Activated naive CD8-positive, alpha-beta T cell (primary cell): ENCODE measurements around the gene PARP9.
"Not testable (repeated sequence)": the region's sequence is repeated elsewhere in the genome, so short reads cannot be mapped to it uniquely, and the experiment has no call there.

ENCODE experiments used
- H3K27ac Mint-ChIP-seq: one replicate; pipeline ENCODE4 v1.8.0; 2021; ENCODE audit warnings: mixed read lengths
- H3K27me3 Mint-ChIP-seq: one replicate; pipeline ENCODE4 v1.8.0; 2021; ENCODE audit warnings: mixed read lengths
- H3K36me3 Mint-ChIP-seq: one replicate; pipeline ENCODE4 v1.8.0; 2021; ENCODE audit warnings: mixed read lengths
- H3K4me1 Mint-ChIP-seq: one replicate; pipeline ENCODE4 v1.8.0; 2021; ENCODE audit warnings: low read depth, mixed read lengths
- H3K4me3 Mint-ChIP-seq: one replicate; pipeline ENCODE4 v1.8.0; 2021; ENCODE audit warnings: mild to moderate bottlenecking, mixed read lengths
- H3K9me3 Mint-ChIP-seq: one replicate; pipeline ENCODE4 v1.8.0; 2021; ENCODE audit warnings: low read depth, mixed read lengths

The PARP9 gene

DNA sequence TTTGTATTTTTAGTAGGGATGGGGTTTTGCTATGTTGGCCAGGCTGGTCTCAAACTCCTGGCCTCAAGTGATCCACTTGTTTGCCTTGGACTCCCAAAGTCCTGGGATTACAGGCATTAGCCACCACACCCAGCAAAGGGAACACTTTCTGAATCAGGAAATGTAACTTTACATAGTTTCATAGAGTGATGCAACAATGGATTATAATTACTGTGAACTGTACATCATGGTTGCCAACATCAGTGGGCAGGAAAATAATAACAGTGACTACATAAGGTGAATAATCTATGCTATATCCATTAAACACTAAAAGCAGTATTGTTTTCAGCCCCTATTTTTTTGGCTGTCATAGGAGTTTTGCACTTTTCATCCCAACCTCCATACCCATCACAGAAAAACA, 44.4 kb downstream of the PARP9 start:
- no peaks in the 10 kb centered on the region for H3K27me3 Mint-ChIP-seq
- H3K4me3 Mint-ChIP-seq: no peak overlapping the region
- H3K27ac Mint-ChIP-seq: no peak overlapping the region
- no peaks in the 10 kb centered on the region for H3K9me3 Mint-ChIP-seq
- peaks cover 3% of the 10 kb centered on the region for H3K4me1 Mint-ChIP-seq
- H3K36me3 Mint-ChIP-seq: no peaks in the 10 kb centered on the region

DNA sequence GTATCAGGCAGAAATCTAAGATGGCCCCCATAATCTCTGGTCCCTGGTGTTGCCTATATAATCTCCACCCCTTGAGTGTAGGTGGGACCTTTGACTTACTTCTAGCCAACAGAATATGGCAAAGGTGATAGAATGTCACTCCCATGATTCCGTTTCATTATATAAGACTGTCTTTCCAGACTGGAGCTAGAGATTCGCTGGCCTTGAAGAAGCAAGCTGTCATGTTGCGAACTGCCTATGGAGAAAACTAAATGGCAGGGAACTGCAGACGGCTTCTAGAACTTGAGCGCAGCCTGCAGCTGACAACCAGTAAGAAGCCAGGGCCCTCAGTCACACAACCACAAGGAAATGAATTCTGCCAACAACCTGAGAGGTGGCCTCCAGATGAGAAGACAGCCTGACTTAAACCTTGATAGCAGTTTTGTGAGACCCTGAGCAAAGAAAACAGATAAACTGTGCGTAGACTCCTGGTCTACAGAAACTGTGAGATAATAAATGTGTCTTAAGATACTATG, 47.2 kb downstream of the PARP9 start:
- H3K4me3 Mint-ChIP-seq: no peak overlapping the region
- H3K27ac Mint-ChIP-seq: no peak overlapping the region
- H3K36me3 Mint-ChIP-seq: no peaks in the 10 kb centered on the region
- peaks cover 19% of the 10 kb centered on the region for H3K4me1 Mint-ChIP-seq
- no peaks in the 10 kb centered on the region for H3K27me3 Mint-ChIP-seq
- no peaks in the 10 kb centered on the region for H3K9me3 Mint-ChIP-seq

DNA sequence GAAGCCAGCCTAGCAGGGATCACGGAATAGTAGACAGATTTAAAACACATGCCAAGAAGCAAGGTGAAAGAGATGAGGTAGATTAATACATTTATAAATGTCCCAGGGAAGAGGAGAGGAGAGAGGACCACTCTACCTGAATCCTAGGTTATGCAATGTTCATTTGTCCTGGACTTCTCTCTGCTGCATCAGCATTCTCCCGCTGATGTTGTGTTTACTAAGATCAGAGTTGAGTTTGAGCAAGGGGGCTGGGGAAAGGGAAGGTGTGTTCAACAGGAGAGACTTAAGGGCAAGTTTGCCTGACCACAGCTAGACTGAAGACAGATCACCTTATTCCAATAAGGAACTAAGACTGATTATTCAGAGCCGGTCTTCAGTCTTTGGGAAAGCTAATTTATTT, 48.2 kb downstream of the PARP9 start:
- Mint-ChIP-seq H3K4me3 (no peak overlapping the region), H3K27me3 (no peaks in the 10 kb centered on the region), H3K27ac (no peak overlapping the region), H3K36me3 (peaks cover 2% of the 10 kb centered on the region), H3K4me1 (peaks cover 29% of the 10 kb centered on the region), H3K9me3 (no peaks in the 10 kb centered on the region)

DNA sequence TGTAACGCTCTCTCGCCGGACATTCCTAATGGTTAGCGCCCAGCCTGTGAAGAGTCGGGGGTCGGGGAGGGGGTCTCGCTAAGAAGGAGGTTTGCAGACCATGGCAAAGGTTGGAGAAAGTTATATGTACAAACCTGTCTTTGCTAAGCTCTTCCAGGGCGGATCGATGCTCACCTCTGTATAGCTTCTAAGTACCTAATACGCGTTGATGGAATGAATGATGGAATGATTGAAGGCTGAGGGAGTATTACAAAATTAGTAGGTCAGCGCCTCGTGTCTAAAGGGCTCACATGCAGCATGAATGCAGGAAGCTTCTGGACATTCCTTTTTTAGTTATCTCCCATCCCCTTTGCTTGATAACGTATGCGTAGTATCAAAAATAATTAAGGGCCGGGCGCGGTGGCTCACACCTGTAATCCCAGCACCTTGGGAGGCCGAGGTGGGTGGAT, 49.1 kb downstream of the PARP9 start:
- H3K27ac Mint-ChIP-seq: peak overlapping the region; percentile 82
- H3K27me3 Mint-ChIP-seq: no peaks in the 10 kb centered on the region
- H3K36me3 Mint-ChIP-seq: peaks cover 3% of the 10 kb centered on the region
- H3K4me3 Mint-ChIP-seq: peak overlapping the region; percentile 90
- peaks cover 2% of the 10 kb centered on the region for H3K9me3 Mint-ChIP-seq
- H3K4me1 Mint-ChIP-seq: peaks cover 37% of the 10 kb centered on the region

DNA sequence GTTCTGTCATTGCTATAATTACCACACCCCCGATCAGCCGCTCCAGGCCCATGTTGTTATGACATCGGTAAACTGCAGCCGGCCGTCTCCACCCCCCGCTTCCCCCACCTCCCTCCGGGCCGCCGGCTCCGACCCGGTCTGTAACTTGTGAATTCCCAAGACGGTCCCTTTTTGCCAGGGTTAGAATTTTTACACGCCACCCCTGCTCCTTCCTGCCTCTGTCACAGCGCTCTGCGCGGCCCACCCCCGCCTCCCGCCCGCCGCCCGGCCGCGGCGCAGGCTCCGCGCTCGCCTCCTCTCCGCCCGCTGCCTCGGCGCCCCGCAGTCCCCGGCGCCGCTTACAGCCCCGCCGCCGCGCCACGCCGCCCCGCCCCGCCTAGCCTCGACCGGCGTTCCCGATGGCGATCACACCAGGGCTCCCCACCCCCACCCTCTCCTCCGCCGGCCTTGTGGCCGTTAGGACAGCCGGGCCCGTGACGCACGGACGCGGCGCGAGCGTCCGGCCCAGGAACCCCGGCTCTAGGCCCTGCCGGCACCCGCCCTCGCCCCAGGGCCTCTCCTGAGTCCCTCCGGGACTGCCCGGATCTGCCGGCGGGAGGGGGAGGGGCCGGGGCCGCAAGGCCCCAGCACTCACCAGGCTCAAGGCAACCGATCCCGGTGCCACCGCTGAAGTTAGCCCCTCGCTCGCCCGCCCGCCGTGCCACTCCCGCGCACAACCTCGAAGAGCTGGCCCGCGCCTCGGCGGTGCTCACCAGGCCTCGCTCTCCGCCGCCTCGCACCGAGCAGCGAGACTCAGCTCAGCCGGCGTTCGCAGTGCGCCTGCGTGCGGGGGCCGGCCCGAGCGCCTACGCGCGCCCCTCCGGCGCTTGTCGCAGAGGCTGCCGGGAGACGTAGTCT, 49.7 kb downstream of the PARP9 start, which contains the start of gene KPNA1:
KPNA1 (minus strand) TSS at position 817 of the 897 bp plus-strand sequence. CDS start 18,374 bp downstream, outside the sequence.
- peak within 1 kb of the TSS; percentile 98 for H3K27ac Mint-ChIP-seq
- H3K9me3 Mint-ChIP-seq: peaks cover 7% of the 10 kb centered on the region
- H3K36me3 Mint-ChIP-seq: peaks cover 9% of the 10 kb centered on the region
- H3K4me3 Mint-ChIP-seq: peak within 1 kb of the TSS; percentile 97
- H3K27me3 Mint-ChIP-seq: no peaks in the 10 kb centered on the region
- H3K4me1 Mint-ChIP-seq: peaks cover 44% of the 10 kb centered on the region

DNA sequence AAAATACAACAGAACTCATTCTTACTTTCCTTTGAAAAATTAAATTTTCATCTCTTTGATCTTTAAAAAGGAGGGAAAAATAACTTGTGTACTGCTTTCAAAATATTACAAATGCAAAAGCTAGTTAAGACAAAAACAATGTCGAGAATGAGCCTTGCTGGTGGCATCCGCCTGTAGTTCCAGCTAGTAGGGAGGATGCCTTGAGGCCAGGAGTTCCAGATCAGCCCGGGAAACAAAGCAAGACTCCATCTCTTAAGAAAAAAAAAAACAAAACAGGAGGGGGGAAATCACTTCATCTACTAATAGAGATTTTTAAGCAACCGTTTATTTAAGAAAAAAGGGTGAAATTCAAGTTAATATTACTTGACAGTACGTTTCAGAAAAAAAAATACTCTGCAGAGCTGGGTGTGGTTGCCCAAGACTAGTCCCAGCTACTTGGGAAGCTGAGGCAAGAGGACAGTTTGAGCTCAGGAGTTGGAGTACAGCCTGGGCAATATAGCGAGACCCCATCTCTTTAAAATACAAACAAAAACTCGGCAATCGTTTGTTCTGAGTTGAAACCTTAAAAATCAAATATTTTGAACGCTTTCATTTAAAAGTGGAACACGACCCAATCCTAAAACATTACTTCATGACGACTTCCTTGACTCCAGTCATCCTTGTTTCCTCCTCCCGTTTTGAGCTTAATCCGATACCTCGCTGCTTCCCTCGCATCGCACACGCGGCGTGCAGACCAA, 50.5 kb downstream of the PARP9 start:
- Mint-ChIP-seq H3K27ac (peak overlapping the region; percentile 98), H3K4me3 (peak overlapping the region; percentile 97), H3K36me3 (peaks cover 11% of the 10 kb centered on the region), H3K4me1 (peaks cover 50% of the 10 kb centered on the region), H3K27me3 (no peaks in the 10 kb centered on the region), H3K9me3 (peaks cover 7% of the 10 kb centered on the region)

DNA sequence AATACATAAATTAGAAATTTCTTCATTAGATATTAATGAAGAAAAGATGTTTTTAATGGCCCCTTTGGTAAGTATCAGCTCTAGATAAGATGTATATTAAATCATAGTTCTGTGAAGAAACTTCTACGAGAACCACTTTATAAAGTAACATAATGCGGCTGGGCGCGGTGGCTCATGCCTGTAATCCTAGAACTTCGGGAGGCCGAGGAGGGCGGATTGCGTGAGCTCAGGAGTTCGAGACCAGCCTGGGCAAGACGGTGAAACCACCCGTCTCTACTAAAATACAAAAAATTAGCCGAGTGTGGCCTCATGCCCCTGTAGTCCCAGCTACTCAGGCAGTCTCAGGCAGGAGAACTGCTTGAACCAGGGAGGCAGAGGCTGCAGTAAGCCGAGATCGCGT, 51.8 kb downstream of the PARP9 start:
- Mint-ChIP-seq H3K4me3 (peak overlapping the region; percentile 15), H3K27me3 (no peaks in the 10 kb centered on the region), H3K27ac (no peak overlapping the region), H3K4me1 (peaks cover 62% of the 10 kb centered on the region), H3K9me3 (peaks cover 7% of the 10 kb centered on the region), H3K36me3 (peaks cover 11% of the 10 kb centered on the region)

DNA sequence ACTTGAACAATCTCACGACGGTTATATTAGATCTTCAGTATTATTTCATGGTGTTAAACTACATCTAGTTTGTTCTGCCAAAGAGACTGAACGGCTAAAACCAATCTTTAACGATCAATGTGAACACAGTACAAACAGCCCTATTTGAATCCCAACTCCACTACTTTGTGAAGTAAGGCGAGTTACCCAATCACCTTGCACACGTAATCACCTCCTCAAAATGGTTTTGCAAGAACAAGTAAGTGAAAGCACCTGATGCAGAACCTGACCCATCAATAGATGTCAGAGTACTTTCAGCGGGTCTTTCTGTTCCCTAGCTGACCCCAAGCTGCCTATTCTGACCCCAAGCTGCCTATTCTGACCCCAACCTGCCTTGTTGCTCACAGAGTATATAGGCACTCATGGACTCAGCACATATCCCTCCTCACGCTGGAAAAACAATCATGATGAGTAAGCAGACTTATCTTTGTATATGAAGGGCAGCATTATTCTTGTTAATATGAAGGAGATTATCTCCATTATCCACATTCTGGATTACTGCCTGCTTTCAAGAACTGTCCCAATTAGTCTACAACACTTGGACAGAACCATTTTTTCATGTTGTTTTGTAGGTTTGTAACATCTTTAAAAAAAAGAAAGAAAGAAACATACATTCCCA, 53.1 kb downstream of the PARP9 start:
- Mint-ChIP-seq H3K36me3 (peaks cover 14% of the 10 kb centered on the region), H3K27ac (peak overlapping the region; percentile 50), H3K4me1 (peaks cover 71% of the 10 kb centered on the region), H3K9me3 (peaks cover 7% of the 10 kb centered on the region), H3K27me3 (no peaks in the 10 kb centered on the region), H3K4me3 (no peak overlapping the region)

DNA sequence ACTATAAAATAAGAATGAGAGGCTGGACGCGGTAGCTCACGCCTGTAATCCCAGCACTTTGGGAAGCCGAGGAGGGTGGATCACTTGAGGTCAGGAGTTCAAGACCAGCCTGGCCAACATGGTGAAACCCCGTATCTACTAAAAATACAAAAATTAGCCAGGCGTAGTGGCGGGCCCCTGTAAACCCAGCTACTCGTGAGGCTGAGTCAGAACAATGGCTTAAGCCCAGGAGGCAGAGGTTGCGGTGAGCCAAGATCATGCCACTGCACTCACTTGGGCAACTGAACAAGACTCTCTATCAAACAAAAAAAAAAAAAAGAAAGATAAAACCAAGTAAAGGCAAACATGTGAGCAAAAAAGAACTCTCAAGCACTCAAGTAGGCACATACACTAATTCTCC, 55.2 kb downstream of the PARP9 start:
- not testable (repeated sequence) for H3K27ac Mint-ChIP-seq, H3K27me3 Mint-ChIP-seq, H3K9me3 Mint-ChIP-seq, H3K4me3 Mint-ChIP-seq
- H3K36me3 Mint-ChIP-seq: peaks cover 18% of the 10 kb centered on the region
- H3K4me1 Mint-ChIP-seq: peaks cover 81% of the 10 kb centered on the region

DNA sequence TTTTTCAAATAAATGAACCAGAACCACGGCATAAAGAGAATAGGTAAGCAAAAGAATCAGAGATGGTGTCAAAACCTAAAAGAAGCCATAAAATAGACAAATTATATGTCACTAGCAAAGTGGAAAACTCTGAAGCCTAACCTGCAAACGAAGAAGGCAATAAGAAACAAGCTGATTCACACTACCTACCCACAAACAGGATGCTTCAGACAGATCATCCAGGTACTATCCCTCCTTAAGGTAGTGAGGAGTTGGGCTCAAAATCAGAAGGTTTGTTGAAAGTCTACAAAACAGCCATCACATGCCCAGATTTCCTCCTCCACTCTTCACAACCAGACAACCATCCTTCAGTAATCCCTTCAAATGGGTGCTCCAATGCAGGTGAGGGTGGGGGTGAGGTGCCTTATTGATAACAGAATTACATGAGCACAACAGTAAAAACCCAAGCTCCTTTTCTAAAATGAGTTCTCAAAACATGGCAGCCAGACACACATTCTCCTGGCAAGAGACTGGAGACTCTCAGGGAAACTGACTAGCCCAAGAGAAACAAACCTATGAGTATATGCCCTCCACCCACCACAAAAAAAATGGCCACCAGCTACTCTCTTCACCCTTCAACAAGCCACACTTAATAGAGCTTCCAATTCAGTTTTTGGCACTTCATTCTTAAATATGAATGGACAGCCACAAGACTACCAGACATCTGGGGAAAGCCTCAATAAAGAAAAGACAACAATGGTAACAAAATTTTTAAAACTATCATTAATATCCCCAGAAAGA, 55.8 kb downstream of the PARP9 start:
- Mint-ChIP-seq H3K27ac (peak overlapping the region; percentile 72), H3K4me1 (peaks cover 82% of the 10 kb centered on the region), H3K9me3 (peaks cover 7% of the 10 kb centered on the region), H3K27me3 (no peaks in the 10 kb centered on the region), H3K4me3 (peak overlapping the region; percentile 17), H3K36me3 (peaks cover 18% of the 10 kb centered on the region)

DNA sequence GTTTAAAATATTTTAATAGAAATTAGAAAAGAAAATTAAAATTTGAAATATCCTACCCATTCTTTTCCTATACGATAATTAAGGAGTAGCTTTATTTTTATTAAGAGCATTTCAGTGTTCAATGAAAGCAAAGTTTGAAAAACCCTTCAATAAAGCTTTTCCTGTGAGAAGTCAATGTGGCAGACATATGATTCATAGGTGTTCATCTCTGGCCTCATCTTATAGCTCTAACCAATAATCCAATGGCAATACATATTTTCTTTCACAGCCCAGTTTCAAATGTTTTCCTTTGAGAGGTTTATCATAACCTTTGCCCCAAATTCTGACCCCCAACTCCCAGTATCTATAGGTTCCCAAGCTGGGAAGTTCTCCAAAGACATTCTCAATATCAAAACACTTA, 57.6 kb downstream of the PARP9 start:
- Mint-ChIP-seq H3K9me3 (peaks cover 7% of the 10 kb centered on the region), H3K36me3 (peaks cover 16% of the 10 kb centered on the region), H3K27ac (peak overlapping the region; percentile 73), H3K4me3 (peak overlapping the region; percentile 25), H3K4me1 (peaks cover 83% of the 10 kb centered on the region), H3K27me3 (no peaks in the 10 kb centered on the region)

DNA sequence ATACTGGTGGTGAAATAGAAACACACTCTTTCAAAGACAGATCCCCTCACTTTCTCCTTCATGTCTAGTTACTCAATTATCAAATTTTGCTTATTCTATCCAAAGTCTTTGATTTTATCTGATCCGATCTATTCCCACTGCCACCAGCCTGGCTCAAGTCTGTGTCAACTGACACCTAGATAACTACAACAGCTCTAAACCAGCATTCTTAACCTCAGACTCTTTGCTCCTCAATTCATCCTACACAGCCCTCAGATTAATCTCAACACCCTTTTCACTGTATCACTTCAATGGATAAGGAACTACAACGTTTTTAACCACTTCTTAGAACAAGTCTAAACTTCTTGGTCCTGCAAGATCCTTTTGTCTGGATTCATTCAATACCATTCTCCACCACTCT, 58.4 kb downstream of the PARP9 start:
- Mint-ChIP-seq H3K4me1 (peaks cover 83% of the 10 kb centered on the region), H3K27ac (peak overlapping the region; percentile 6), H3K4me3 (peak overlapping the region; percentile 11), H3K36me3 (peaks cover 19% of the 10 kb centered on the region), H3K9me3 (peaks cover 7% of the 10 kb centered on the region), H3K27me3 (no peaks in the 10 kb centered on the region)

DNA sequence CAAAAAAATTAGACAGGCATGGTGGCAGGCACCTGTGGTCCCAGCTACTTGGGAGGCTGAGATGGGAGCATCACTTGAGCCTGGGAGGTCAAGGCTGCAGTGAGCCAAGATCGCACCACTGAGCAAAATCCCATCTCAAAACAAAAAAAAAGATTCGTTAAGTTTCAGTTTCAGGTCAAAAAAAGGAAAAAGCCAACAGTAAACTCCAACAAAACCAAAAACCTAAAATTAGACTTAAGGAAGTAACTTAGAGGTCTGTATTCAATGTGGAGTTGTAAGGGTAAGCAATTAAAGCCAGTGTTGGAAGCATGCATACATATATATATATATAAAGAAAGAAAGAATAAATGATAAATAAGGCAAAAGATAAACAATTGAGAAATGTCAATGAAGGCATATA, 61.2 kb downstream of the PARP9 start:
- peaks cover 10% of the 10 kb centered on the region for H3K36me3 Mint-ChIP-seq
- no peak overlapping the region for H3K27ac Mint-ChIP-seq
- H3K9me3 Mint-ChIP-seq: no peaks in the 10 kb centered on the region
- H3K4me3 Mint-ChIP-seq: no peak overlapping the region
- H3K4me1 Mint-ChIP-seq: peaks cover 79% of the 10 kb centered on the region
- no peaks in the 10 kb centered on the region for H3K27me3 Mint-ChIP-seq

DNA sequence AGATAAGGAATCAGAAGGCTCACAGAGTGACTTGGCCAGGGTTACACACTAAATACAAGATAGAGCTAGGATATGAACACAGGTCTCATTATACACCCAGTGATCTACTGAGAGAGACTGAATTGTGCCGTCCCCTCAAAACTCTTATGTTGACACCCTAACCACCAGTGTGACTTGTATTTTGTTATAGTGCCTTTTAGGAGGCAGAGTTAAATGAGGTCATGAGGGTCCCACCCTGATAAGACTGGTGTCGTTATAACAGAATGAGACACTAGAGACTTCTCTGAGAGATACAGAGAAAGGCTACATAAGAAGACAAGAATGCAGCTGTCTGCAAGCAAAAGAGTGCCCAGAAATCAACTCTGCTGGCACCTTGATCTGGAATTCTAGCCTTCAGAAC, 62.0 kb downstream of the PARP9 start:
- Mint-ChIP-seq H3K4me3 (no peak overlapping the region), H3K4me1 (peaks cover 81% of the 10 kb centered on the region), H3K36me3 (peaks cover 10% of the 10 kb centered on the region), H3K9me3 (no peaks in the 10 kb centered on the region), H3K27ac (no peak overlapping the region), H3K27me3 (no peaks in the 10 kb centered on the region)
